DOHH2 (cell line): Measurements from ENCODE around the gene SCN10A.

Experiments used
- EZH2phosphoT487 ChIP-seq: fragments of 200-600 bp; sonication (generic); IDR thresholded peaks from 2 replicates; pipeline ENCODE4 v1.6.1; 2017; ENCODE audit warnings: borderline replicate concordance, mild to moderate bottlenecking, antibody characterized with exemption, low read length, moderate library complexity, mixed read lengths
- TF ChIP-seq, protein P1 (sequence below): fragments of 200-600 bp; sonication (generic); IDR thresholded peaks from one replicate; pipeline ENCODE4 v1.5.1; 2014; ENCODE audit warnings: antibody characterized with exemption, mild to moderate bottlenecking, low read depth, low read length; ENCODE audit not compliant: poor library complexity, severe bottlenecking

DNA sequence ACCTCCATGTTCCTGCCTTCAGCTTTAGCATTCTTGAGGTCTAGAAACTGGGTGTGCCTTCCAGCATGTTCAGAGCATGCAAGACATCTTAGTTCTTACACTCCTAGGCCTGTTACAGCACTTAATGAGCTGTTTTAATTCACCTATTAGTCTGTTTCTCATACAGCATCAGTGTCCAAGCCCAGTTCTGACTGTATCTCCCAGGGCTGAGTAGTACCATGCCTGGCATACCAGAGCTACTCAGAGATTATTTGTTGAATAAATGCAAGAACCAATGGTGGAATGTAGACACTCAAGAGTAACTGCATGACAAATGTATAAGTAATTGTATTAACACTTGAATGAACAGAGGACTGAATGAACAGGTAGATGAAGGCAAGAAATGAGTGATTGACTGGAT is 104.7 kb downstream of the SCN10A start:
- TF ChIP-seq, protein P1, sequence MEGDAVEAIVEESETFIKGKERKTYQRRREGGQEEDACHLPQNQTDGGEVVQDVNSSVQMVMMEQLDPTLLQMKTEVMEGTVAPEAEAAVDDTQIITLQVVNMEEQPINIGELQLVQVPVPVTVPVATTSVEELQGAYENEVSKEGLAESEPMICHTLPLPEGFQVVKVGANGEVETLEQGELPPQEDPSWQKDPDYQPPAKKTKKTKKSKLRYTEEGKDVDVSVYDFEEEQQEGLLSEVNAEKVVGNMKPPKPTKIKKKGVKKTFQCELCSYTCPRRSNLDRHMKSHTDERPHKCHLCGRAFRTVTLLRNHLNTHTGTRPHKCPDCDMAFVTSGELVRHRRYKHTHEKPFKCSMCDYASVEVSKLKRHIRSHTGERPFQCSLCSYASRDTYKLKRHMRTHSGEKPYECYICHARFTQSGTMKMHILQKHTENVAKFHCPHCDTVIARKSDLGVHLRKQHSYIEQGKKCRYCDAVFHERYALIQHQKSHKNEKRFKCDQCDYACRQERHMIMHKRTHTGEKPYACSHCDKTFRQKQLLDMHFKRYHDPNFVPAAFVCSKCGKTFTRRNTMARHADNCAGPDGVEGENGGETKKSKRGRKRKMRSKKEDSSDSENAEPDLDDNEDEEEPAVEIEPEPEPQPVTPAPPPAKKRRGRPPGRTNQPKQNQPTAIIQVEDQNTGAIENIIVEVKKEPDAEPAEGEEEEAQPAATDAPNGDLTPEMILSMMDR: no peak
- TF ChIP-seq EZH2phosphoT487: no peak
